Femur (tissue), 1 donor: Measurements from ENCODE around the gene COPZ1.

ENCODE experiments used
- DNase-seq: peaks from one replicate; pipeline ENCODE4 v3.0.0-alpha.2; 2017

COPZ1 gene

GRCh38 chr12:54359762-54360351 is 34.9 kb downstream of the COPZ1 start:
- no peak for DNase-seq

GRCh38 chr12:54360717-54361456 is 36.0 kb downstream of the COPZ1 start:
- peak; percentile 87 for DNase-seq

GRCh38 chr12:54363047-54363446 is 38.1 kb downstream of the COPZ1 start:
- no peak for DNase-seq

GRCh38 chr12:54363618-54364017 is 38.7 kb downstream of the COPZ1 start:
- DNase-seq = no peak

- no peak for DNase-seq
Measured at GRCh38 chr12:54364413-54364812, 39.5 kb downstream of the COPZ1 start, which contains the start of gene GPR84. Gene GPR84 (minus strand): TSS chr12:54364486. CDS start chr12:54363851, 635 bp downstream.

- no peak for DNase-seq
Measured at GRCh38 chr12:54368025-54368708, 43.2 kb downstream of the COPZ1 start.

- DNase-seq = peak; percentile 96
Measured at GRCh38 chr12:54368709-54369596, 44.0 kb downstream of the COPZ1 start.

- peak; percentile 58 for DNase-seq
Measured at GRCh38 chr12:54369597-54370131, 44.7 kb downstream of the COPZ1 start.

GRCh38 chr12:54370171-54370730 is 45.3 kb downstream of the COPZ1 start:
- peak; percentile 90 for DNase-seq

GRCh38 chr12:54371328-54372112 is 46.6 kb downstream of the COPZ1 start:
- peak; percentile 82 for DNase-seq

GRCh38 chr12:54372113-54372806 is 47.3 kb downstream of the COPZ1 start:
- DNase-seq = no peak

GRCh38 chr12:54373649-54374561 is 49.0 kb downstream of the COPZ1 start:
- no peak for DNase-seq

- peak; percentile 61 for DNase-seq
Measured at GRCh38 chr12:54374562-54375258, 49.8 kb downstream of the COPZ1 start.

- no peak for DNase-seq
Measured at GRCh38 chr12:54375259-54375579, 50.3 kb downstream of the COPZ1 start.

- DNase-seq = no peak
Measured at GRCh38 chr12:54376596-54376995, 51.7 kb downstream of the COPZ1 start.

GRCh38 chr12:54377007-54377406 is 52.1 kb downstream of the COPZ1 start:
- DNase-seq = no peak

- no peak for DNase-seq
Measured at GRCh38 chr12:54377797-54378515, 53.0 kb downstream of the COPZ1 start.

GRCh38 chr12:54378796-54379397 is 54.0 kb downstream of the COPZ1 start:
- peak; percentile 82 for DNase-seq
